HEK293T (cell line): ENCODE measurements around the gene TAAR2.

Source experiments
- CTCF ChIA-PET: fragments of 350-600 bp; formaldehyde crosslinking; extraction: SDS; loops from one replicate; lab custom pipeline; 2021; ENCODE audit warnings: antibody characterized with exemption, inconsistent platforms; lab: Yijun Ruan, JAX
- POLR2A ChIA-PET: fragments of 350-600 bp; formaldehyde crosslinking; extraction: SDS; loops from one replicate; lab custom pipeline; 2020; ENCODE audit warnings: antibody characterized with exemption, inconsistent platforms; lab: Yijun Ruan, JAX
- DNase-seq: peaks from one replicate; pipeline ENCODE4 v3.0.0; 2012; ENCODE audit warnings: mixed read lengths; ENCODE audit errors: extremely low spot score
- ARNT ChIP-seq: fragments of 450-650 bp; IDR thresholded peaks from 2 replicates; pipeline ENCODE4 v1.6.1; 2017; ENCODE audit warnings: mild to moderate bottlenecking
- BHLHE40 ChIP-seq: fragments of 450-650 bp; IDR thresholded peaks from 2 replicates; pipeline ENCODE4 v1.6.1; 2016; ENCODE audit warnings: mild to moderate bottlenecking, moderate library complexity, borderline replicate concordance
- CTBP1 ChIP-seq: fragments of 450-650 bp; IDR thresholded peaks from 2 replicates; pipeline ENCODE4 v1.6.1; 2016; ENCODE audit warnings: borderline replicate concordance
- ELF4 ChIP-seq: fragments of 450-650 bp; IDR thresholded peaks from 2 replicates; pipeline ENCODE4 v1.6.1; 2017; ENCODE audit warnings: antibody characterized with exemption
- FOXA1 ChIP-seq: fragments of 450-650 bp; IDR thresholded peaks from 2 replicates; pipeline ENCODE4 v1.6.1; 2016; ENCODE audit warnings: mild to moderate bottlenecking
- FOXK2 ChIP-seq: fragments of 450-650 bp; IDR thresholded peaks from 2 replicates; pipeline ENCODE4 v1.6.1; 2016; ENCODE audit warnings: mild to moderate bottlenecking
- FOXM1 ChIP-seq: fragments of 450-650 bp; IDR thresholded peaks from 2 replicates; pipeline ENCODE4 v1.6.1; 2017; ENCODE audit warnings: mild to moderate bottlenecking, borderline replicate concordance
- HDGF ChIP-seq: fragments of 450-650 bp; IDR thresholded peaks from 2 replicates; pipeline ENCODE4 v1.6.1; 2017; ENCODE audit warnings: antibody characterized with exemption, borderline replicate concordance
- L3MBTL2 ChIP-seq: fragments of 450-650 bp; conservative IDR thresholded peaks from 2 replicates; pipeline ENCODE4 v1.6.1; 2016; ENCODE audit warnings: mild to moderate bottlenecking
- LEF1 ChIP-seq: fragments of 450-650 bp; IDR thresholded peaks from 2 replicates; pipeline ENCODE4 v1.6.1; 2017; ENCODE audit warnings: mild to moderate bottlenecking, borderline replicate concordance
- NFRKB ChIP-seq: fragments of 450-650 bp; IDR thresholded peaks from 2 replicates; pipeline ENCODE4 v1.6.1; 2016; ENCODE audit warnings: mild to moderate bottlenecking, moderate library complexity
- SP1 ChIP-seq: fragments of 450-650 bp; IDR thresholded peaks from 2 replicates; pipeline ENCODE4 v1.6.1; 2017
- SUZ12 ChIP-seq: fragments of 450-650 bp; IDR thresholded peaks from 2 replicates; pipeline ENCODE4 v1.6.1; 2016; ENCODE audit warnings: mild to moderate bottlenecking
- TARDBP ChIP-seq: fragments of 450-650 bp; IDR thresholded peaks from 2 replicates; pipeline ENCODE4 v1.6.1; 2016
- ZNF384 ChIP-seq: fragments of 450-650 bp; IDR thresholded peaks from 2 replicates; pipeline ENCODE4 v1.6.1; 2016
- TF ChIP-seq, protein P1 (sequence below): fragments of 450-650 bp; IDR thresholded peaks from 2 replicates; pipeline ENCODE4 v1.6.1; 2016

TAAR2 gene

DNA sequence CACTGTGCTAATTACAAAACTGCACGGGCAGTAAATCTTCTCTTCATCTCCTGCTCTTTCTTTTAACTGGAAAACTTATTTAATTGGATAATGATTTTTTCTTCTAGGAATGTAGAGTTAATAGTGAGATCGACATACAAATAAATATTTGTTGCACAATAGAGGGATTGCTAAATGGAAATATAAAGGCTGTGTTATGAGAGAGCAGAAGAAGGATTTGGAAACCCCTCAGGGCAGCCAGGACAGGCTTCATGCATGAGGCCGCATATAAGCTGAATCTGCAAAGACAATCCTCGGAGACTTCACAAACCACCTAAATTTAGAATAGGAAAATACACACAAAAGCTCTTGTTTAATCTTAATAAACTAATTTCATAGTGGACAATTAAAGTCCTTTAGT, 37.8 kb upstream of the TAAR2 start:
- CTCF ChIA-PET: no interaction called here
- TF ChIP-seq NFRKB (no peak), FOXK2 (no peak), TARDBP (no peak), ELF4 (no peak), HDGF (no peak), ZNF384 (no peak), SUZ12 (no peak)
- TF ChIP-seq, protein P1, sequence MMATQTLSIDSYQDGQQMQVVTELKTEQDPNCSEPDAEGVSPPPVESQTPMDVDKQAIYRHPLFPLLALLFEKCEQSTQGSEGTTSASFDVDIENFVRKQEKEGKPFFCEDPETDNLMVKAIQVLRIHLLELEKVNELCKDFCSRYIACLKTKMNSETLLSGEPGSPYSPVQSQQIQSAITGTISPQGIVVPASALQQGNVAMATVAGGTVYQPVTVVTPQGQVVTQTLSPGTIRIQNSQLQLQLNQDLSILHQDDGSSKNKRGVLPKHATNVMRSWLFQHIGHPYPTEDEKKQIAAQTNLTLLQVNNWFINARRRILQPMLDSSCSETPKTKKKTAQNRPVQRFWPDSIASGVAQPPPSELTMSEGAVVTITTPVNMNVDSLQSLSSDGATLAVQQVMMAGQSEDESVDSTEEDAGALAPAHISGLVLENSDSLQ: no peak
- no peak for DNase-seq
- POLR2A ChIA-PET: no interaction called here

DNA sequence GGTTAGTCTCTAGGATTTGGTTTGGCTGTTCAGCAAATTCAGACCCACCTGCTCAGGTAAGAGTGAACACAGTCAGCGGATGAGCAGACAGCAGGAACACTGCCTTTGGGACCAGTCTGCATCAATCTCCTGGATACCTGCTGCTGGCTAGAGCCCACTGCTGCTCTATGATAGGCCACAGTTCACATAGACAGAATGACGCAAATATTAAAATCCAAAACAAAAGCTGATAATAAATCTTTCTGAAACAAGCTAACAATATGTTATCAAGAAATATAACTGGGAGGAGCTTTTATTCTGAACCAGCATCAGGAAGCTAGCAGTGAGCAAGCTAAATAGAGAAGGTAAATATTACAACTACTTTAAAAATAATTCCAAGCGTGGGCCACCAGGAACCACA, 35.0 kb upstream of the TAAR2 start, which contains the start of gene TAAR1:
Gene TAAR1, minus strand, starts transcription at position 101 of the 400 bp plus-strand sequence. CDS start 13,179 bp downstream, outside the sequence.
- CTCF ChIA-PET: interaction anchor here (0.7 kb wide), 1 partner anchor 9 kb away, joined by 3 read pairs; no protein-coding TSS in a partner anchor
- no peak for DNase-seq
- no peak for TF ChIP-seq NFRKB
- POLR2A ChIA-PET: no interaction called here

DNA sequence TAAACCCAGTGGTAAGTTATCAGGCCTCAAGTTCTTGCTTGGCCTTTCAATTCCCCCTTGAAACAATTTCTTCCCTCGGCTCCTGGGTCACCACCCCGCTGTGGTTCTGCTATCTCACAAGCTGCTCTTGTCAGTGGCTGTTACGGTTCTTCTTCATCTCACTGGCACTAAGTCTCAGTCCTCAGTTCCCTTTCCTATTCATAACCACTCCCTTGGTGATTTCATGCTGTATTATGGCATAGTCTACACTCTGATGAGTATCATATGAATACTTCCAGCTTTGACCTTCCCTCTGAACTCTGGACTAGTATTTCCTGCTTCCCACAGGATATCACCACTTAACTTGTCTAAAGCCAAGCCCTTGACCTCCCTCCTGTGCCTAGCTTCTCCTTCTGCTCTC, 27.0 kb upstream of the TAAR2 start:
- ChIA-PET POLR2A (no interaction called here), CTCF (no interaction called here)
- no peak for TF ChIP-seq FOXA1
- TF ChIP-seq, protein P1: no peak
- no peak for TF ChIP-seq NFRKB
- no peak for TF ChIP-seq CTBP1
- DNase-seq: no peak

DNA sequence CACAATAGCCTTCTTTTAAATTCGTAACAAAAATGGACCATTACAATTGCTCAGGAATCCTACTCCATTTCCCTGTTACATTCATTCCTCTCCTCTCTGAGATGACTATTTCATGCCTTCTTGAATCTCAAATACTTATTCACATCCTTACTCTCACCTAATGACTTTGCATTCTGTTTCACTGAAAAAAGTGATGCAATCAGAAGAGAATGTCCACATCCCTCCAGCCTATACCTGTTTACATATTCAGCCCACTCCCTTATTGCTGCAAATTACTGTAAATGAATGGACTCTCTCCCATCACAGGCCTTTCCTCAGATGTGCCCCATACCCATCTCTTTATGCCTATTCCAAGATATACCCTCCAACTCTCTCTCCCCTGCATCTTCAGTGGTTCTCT, 26.4 kb upstream of the TAAR2 start:
- ChIA-PET CTCF (no interaction called here), POLR2A (no interaction called here)
- TF ChIP-seq TARDBP (no peak), ARNT (no peak), SUZ12 (no peak), FOXM1 (no peak), ZNF384 (no peak), SP1 (no peak), FOXK2 (no peak), ELF4 (no peak), BHLHE40 (no peak), CTBP1 (no peak), L3MBTL2 (no peak), LEF1 (no peak), HDGF (no peak), NFRKB (no peak), FOXA1 (no peak)
- TF ChIP-seq, protein P1: no peak
- no peak for DNase-seq

DNA sequence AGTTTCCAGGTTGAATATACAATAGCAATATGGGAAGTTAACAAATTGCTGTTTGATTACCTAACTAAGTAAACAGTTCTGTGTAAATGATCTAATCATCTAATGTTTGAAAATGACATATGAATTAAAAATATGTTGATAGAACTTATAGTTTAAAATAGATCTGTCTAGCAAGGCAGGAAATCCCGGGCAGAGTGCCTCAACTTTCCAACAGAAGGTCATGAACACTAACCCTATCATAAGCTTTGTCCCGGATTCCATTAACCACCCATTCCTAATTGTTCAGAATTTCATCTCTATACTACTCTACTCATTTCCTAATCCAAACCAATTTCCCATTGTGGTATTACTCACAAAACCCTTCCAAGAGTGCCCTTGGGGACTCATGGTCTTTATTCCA, 24.8 kb upstream of the TAAR2 start:
- TF ChIP-seq FOXM1: no peak
- TF ChIP-seq HDGF: no peak
- no peak for TF ChIP-seq SP1
- no peak for TF ChIP-seq LEF1
- TF ChIP-seq FOXK2: no peak
- TF ChIP-seq L3MBTL2: no peak
- TF ChIP-seq, protein P1: no peak
- TF ChIP-seq SUZ12: no peak
- no peak for TF ChIP-seq CTBP1
- TF ChIP-seq ARNT: no peak
- no peak for TF ChIP-seq BHLHE40
- no peak for TF ChIP-seq NFRKB
- TF ChIP-seq FOXA1: no peak
- TF ChIP-seq TARDBP: no peak
- TF ChIP-seq ELF4: no peak
- ChIA-PET POLR2A (no interaction called here), CTCF (interaction anchor here (0.6 kb wide), 1 partner anchor 278 kb away, joined by 4 read pairs; no protein-coding TSS in a partner anchor)
- DNase-seq: no peak

DNA sequence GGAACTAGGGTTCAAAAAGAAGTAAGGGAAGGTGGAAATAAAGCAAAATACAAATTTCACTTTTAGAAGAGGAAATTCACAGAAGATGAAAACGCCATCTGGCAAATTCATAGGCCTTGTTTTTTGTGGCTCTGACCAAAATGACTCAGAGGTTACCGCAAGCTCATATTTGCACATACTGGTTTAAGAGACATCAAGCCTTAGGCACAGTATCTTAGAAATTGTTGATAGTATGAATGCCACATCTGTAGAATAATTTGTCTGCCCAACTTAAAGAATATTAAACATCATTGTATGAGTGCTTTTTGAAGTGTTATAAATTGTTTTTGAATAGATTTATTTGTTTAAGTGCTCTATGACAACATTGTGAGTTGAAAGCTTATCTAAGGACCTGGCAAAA, 24.3 kb upstream of the TAAR2 start:
- POLR2A ChIA-PET: no interaction called here
- CTCF ChIA-PET: interaction anchor here (0.6 kb wide), 1 partner anchor 279 kb away, joined by 4 read pairs; no protein-coding TSS in a partner anchor
- TF ChIP-seq FOXA1: no peak
- TF ChIP-seq FOXK2: no peak
- TF ChIP-seq NFRKB: no peak
- no peak for TF ChIP-seq ARNT
- TF ChIP-seq HDGF: no peak
- TF ChIP-seq TARDBP: no peak
- no peak for TF ChIP-seq L3MBTL2
- TF ChIP-seq CTBP1: no peak
- TF ChIP-seq ZNF384: no peak
- TF ChIP-seq, protein P1: no peak
- TF ChIP-seq SP1: no peak
- no peak for TF ChIP-seq SUZ12
- TF ChIP-seq LEF1: no peak
- no peak for DNase-seq
